OCI-LY7 (cell line): ENCODE data around the gene NFKBIE. TPM values are rescaled to one million over a fixed set of nuclear protein-coding genes. Genes with fewer than 3 reads are reported as not detected.

Experiments used
- BruUV-seq: library from RNA; stranded (reverse); fragments of 400-500 nt; replicated peaks from 2 replicates; lab custom pipeline; 2021; lab: Mats Ljungman, UMichigan
- CTCF ChIA-PET: fragments of 300-600 bp; sonication (Branson Sonifier 250); formaldehyde crosslinking; loops from one replicate; lab custom pipeline; 2022; ENCODE audit warnings: antibody characterized with exemption; ENCODE audit not compliant: unreplicated experiment; lab: Charles Lee
- POLR2A ChIA-PET: fragments of 300-600 bp; sonication (Branson Sonifier 250); formaldehyde crosslinking; loops from one replicate; lab custom pipeline; 2022; ENCODE audit warnings: antibody characterized with exemption; lab: Charles Lee
- DNase-seq: peaks from one replicate; pipeline ENCODE4 v3.0.0-alpha.2; 2015; ENCODE audit warnings: low spot score
- H2AFZ ChIP-seq: fragments of 200-600 bp; sonication (generic), shearing (Covaris generic); 2 replicates; pipeline ENCODE4 v1.6.1; 2014; ENCODE audit warnings: mild to moderate bottlenecking, antibody characterized with exemption, low read length, moderate library complexity
- H3K27ac ChIP-seq: fragments of 200-600 bp; sonication (generic); 2 replicates; pipeline ENCODE4 v1.5.1; 2014; ENCODE audit warnings: mixed run types, low read depth, mild to moderate bottlenecking, moderate library complexity, low read length, inconsistent platforms; ENCODE audit not compliant: poor library complexity, severe bottlenecking
- H3K36me3 ChIP-seq: fragments of 200-600 bp; sonication (generic); 2 replicates; pipeline ENCODE4 v1.6.1; 2014; ENCODE audit warnings: mild to moderate bottlenecking, antibody characterized with exemption, low read length, moderate library complexity, mixed read lengths; ENCODE audit not compliant: insufficient read depth
- H3K4me1 ChIP-seq: fragments of 200-600 bp; sonication (generic); 2 replicates; pipeline ENCODE4 v1.5.1; 2014; ENCODE audit warnings: mild to moderate bottlenecking, low read length; ENCODE audit not compliant: insufficient read depth, poor library complexity, severe bottlenecking
- H3K4me2 ChIP-seq: fragments of 200-600 bp; sonication (generic); 2 replicates; pipeline ENCODE4 v1.6.1; 2014; ENCODE audit warnings: mild to moderate bottlenecking, low read length
- H3K4me3 ChIP-seq: fragments of 200-600 bp; sonication (generic); 2 replicates; pipeline ENCODE4 v1.5.1; 2014; ENCODE audit warnings: mild to moderate bottlenecking, low read depth, low read length; ENCODE audit not compliant: poor library complexity, severe bottlenecking
- H3K79me2 ChIP-seq: fragments of 200-600 bp; sonication (generic); 2 replicates; pipeline ENCODE4 v1.6.1; 2016; ENCODE audit warnings: low read depth, mild to moderate bottlenecking, low read length, moderate library complexity, mixed read lengths; ENCODE audit not compliant: insufficient read depth
- H3K9me2 ChIP-seq: fragments of 200-600 bp; sonication (generic); 2 replicates; pipeline ENCODE4 v1.6.1; 2016; ENCODE audit warnings: mild to moderate bottlenecking, low read length, mixed read lengths; ENCODE audit not compliant: insufficient read depth
- H3K9me3 ChIP-seq: fragments of 200-600 bp; sonication (generic); 2 replicates; pipeline ENCODE4 v1.6.1; 2014; ENCODE audit warnings: mild to moderate bottlenecking, mixed run types, low read length, mixed read lengths
- H4K20me1 ChIP-seq: fragments of 200-600 bp; sonication (generic); 2 replicates; pipeline ENCODE4 v1.6.1; 2014; ENCODE audit warnings: mild to moderate bottlenecking, antibody characterized with exemption, low read length, moderate library complexity, mixed read lengths; ENCODE audit not compliant: insufficient read depth
- CTCF ChIP-seq: fragments of 200-600 bp; sonication (generic); conservative IDR thresholded peaks from 2 replicates; pipeline ENCODE4 v1.5.1; 2014; ENCODE audit warnings: mild to moderate bottlenecking, antibody characterized with exemption, low read length, moderate library complexity, mixed read lengths
- EZH2phosphoT487 ChIP-seq: fragments of 200-600 bp; sonication (generic); IDR thresholded peaks from 2 replicates; pipeline ENCODE4 v1.6.1; 2018; ENCODE audit warnings: low read depth, borderline replicate concordance, mild to moderate bottlenecking, mixed run types, antibody characterized with exemption, low read length, moderate library complexity, mixed read lengths
- intact Hi-C: fragments of 100-400 bp; cut with micrococcal nuclease; formaldehyde crosslinking; loops from one replicate; pipeline ENCODE4 v1.10.0; 2022; ENCODE audit not compliant: unreplicated experiment
- total RNA-seq, 2 experiments: library from RNA; depleted of rRNA in 1 of 2; stranded (reverse); fragments of >200 nt in 1 of 2; shearing (Covaris generic) in 1 of 2; gene quantifications; 2 replicates each; pipeline ENCODE4 v1.2.3, GENCODE V29; 2014 to 2022

The NFKBIE gene
- total RNA-seq, 2 experiments from 2014 or later: 24.8 to 43.1 TPM

GRCh38 chr6:44269178-44269920, 4.0 kb upstream of the NFKBIE start:
- Histone ChIP-seq H2AFZ (no peak overlapping the region), H3K4me2 (0 out of 2 replicates have a peak overlapping the region, but pooled peaks have one; percentile 1), H3K4me3 (no peak overlapping the region), H3K9me2 (no peaks in the 10 kb centered on the region), H3K79me2 (peaks cover 6% of the 10 kb centered on the region; the same call in 1 of the 2 replicates), H3K9me3 (no peaks in the 10 kb centered on the region), H3K4me1 (peaks cover 36% of the 10 kb centered on the region), H3K27ac (no peak overlapping the region), H4K20me1 (no peaks in the 10 kb centered on the region), H3K36me3 (no peaks in the 10 kb centered on the region)
- BruUV-seq: no TSS peak
- no peak for TF ChIP-seq EZH2phosphoT487
- no peak for TF ChIP-seq CTCF
- DNase-seq: no peak
- ChIA-PET CTCF (no interaction called here), POLR2A (interaction anchor here (0.6 to 0.7 kb wide), 2 partner anchors 118 to 1134 kb away, joined by 3 read pairs; no protein-coding TSS in a partner anchor)
- intact Hi-C loops: loop anchor here (5.0 kb wide), 1 partner anchor 118 kb away; the partner anchor contains the start of gene CDC5L

DNA sequence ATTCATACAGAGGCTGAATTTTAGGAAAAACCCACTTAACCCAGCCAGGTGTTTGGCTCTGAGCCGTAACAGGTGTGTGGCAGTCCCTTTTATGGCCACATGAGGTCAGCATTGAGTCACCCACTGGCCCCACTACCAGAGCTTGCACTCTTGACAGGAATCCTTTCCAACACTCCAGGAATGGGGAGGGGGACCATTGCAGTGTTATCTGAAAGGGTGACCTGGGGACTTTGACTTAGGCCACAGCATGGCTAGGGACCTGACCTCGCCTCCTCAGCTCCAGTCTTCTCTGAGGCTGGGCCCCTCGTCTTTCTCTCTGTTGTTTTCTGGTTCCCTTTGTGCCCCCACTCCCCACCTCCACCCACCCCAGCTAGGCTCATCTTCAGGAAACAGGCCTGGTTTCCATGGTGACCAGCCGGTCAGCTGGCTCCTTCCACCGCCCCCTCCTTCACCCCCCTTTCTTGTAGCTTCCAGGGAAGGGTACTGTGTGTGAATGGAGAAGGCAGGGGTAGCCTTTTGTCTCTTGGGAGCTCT, 2.8 kb upstream of the NFKBIE start:
- Histone ChIP-seq H3K9me2 (no peaks in the 10 kb centered on the region), H4K20me1 (no peaks in the 10 kb centered on the region), H3K4me3 (no peak overlapping the region), H3K79me2 (peaks cover 18% of the 10 kb centered on the region), H3K27ac (no peak overlapping the region), H2AFZ (no peak overlapping the region), H3K4me1 (peaks cover 39% of the 10 kb centered on the region), H3K9me3 (no peaks in the 10 kb centered on the region), H3K36me3 (peaks cover 2% of the 10 kb centered on the region; the same call in 1 of the 2 replicates), H3K4me2 (no peak overlapping the region)
- TF ChIP-seq CTCF (peak; percentile 96), EZH2phosphoT487 (no peak)
- DNase-seq: peak; percentile 68
- intact Hi-C loops: loop anchor here (1.0 to 5.0 kb wide), 4 partner anchors 36 to 188 kb away; partner anchors contain the start of gene CDC5L
- ChIA-PET POLR2A (interaction anchor here (0.6 to 1.6 kb wide), 4 partner anchors 21 to 70 kb away, joined by 3 to 10 read pairs (median 4); partner anchors contain the start of gene HSP90AB1), CTCF (interaction anchor here (0.6 to 0.9 kb wide), 4 partner anchors 12 to 1330 kb away, joined by 3 to 9 read pairs (median 6); no protein-coding TSS in a partner anchor)
- no TSS peak for BruUV-seq
